GM12864 (cell line): ENCODE measurements around the gene ANTXR1.

Source experiments
- DNase-seq: peaks from one replicate; pipeline ENCODE4 v3.0.0-alpha.2; 2011; ENCODE audit warnings: low read depth
- H3K4me3 ChIP-seq: 2 replicates; pipeline ENCODE4 v1.5.1; 2011; ENCODE audit warnings: mild to moderate bottlenecking, low read depth, low read length, control low read depth
- TF ChIP-seq, protein P1 (sequence below): IDR thresholded peaks from 2 replicates; pipeline ENCODE4 v1.5.1; 2011; ENCODE audit warnings: low read depth, mild to moderate bottlenecking, moderate library complexity, low read length, control low read depth, inconsistent platforms; ENCODE audit errors: missing control alignments

The ANTXR1 gene

DNA sequence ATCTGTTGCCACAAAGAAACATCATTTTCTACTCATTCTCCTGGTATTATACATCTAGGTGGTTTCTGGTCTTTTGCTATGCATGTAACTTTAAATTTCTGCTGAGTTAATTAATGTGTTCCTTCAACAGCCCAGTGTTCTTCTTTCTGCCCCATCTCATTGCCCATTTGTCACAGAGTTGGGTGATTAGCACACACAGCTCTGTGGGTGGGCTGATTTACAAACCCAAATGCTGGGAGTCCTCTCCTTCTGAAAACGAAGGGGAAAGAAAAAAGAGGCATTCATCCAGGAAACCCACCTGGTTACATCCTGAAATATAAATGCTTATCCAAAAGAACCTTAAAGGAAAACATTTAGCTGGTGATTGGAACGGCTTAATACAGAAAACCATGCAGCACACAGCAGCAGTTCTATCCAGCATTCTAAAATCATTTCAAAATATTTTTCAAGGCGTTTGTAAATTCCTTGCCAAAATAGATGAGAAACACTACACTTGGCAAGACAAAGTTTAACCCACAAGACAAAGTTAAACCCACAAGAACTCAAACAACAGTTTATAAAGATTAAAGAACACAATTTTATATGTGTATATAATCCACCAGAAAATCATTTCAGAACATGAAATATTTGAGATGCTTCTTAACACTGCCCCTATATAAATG is 177.9 kb downstream of the ANTXR1 start:
- TF ChIP-seq, protein P1, sequence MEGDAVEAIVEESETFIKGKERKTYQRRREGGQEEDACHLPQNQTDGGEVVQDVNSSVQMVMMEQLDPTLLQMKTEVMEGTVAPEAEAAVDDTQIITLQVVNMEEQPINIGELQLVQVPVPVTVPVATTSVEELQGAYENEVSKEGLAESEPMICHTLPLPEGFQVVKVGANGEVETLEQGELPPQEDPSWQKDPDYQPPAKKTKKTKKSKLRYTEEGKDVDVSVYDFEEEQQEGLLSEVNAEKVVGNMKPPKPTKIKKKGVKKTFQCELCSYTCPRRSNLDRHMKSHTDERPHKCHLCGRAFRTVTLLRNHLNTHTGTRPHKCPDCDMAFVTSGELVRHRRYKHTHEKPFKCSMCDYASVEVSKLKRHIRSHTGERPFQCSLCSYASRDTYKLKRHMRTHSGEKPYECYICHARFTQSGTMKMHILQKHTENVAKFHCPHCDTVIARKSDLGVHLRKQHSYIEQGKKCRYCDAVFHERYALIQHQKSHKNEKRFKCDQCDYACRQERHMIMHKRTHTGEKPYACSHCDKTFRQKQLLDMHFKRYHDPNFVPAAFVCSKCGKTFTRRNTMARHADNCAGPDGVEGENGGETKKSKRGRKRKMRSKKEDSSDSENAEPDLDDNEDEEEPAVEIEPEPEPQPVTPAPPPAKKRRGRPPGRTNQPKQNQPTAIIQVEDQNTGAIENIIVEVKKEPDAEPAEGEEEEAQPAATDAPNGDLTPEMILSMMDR: no peak
- no peak for DNase-seq
- H3K4me3 ChIP-seq: no peak overlapping the region

- TF ChIP-seq, protein P1: no peak
- H3K4me3 ChIP-seq: no peak overlapping the region
- no peak for DNase-seq
These were observed 178.7 kb downstream of the ANTXR1 start for GRCh38 chr2:69191634-69192033.

GRCh38 chr2:69192176-69192945 is 179.4 kb downstream of the ANTXR1 start:
- TF ChIP-seq, protein P1: no peak
- no peak for DNase-seq
- no peak overlapping the region for H3K4me3 ChIP-seq

DNA sequence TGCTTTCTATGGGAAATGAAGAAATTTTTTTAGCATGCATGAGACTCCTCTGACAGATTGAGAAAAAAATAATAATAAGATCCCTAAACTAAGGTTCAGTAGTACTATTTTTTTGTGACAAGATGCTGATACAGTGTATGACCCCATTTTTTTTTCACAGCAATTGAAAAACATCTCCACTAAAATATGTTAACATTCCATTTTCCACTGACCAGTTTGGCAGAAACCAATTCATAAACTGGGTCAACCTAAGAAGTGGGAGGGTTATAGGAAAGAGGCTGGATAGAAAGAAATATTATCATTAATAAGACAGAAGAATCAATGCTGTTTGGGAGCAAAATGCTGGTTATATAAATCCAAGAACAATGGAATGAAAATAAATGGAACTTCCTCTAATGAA is 182.7 kb downstream of the ANTXR1 start:
- DNase-seq: no peak
- TF ChIP-seq, protein P1: no peak
- H3K4me3 ChIP-seq: no peak overlapping the region

GRCh38 chr2:69196327-69197117 is 183.5 kb downstream of the ANTXR1 start:
- no peak overlapping the region for H3K4me3 ChIP-seq
- no peak for DNase-seq
- TF ChIP-seq, protein P1: no peak

DNA sequence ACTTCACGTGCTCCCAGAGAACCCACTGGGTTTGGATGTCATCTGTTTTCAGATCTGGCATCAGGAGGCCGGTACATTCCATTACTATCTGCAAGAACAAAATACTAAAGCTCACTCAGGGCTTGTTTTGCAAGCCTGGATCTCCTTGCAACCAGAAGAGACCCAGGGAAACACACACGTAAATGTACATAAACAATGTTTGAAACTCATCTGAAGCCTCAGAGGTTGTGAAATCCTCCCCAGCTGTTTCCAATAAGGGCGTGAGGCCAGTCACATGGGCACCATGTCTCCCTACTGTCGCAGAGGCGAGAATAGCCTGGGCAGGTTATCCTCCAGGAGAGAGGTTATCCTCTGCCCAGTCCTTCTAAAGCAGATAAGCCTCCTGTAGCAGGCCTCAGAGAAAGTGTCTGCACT is 187.1 kb downstream of the ANTXR1 start:
- TF ChIP-seq, protein P1: no peak
- no peak for DNase-seq

More for the DNA sequence above, 187.1 kb downstream of the ANTXR1 start:
- no peak overlapping the region for H3K4me3 ChIP-seq
